GM12892 (cell line): ENCODE results near the gene CDH4.

Source experiments
- POLR2A ChIP-seq: IDR thresholded peaks from 2 replicates; pipeline ENCODE4 v1.6.1; 2011; ENCODE audit warnings: low read depth, low read length, control low read depth
- POLR2AphosphoS5 ChIP-seq: IDR thresholded peaks from 2 replicates; pipeline ENCODE4 v1.6.1; 2011; ENCODE audit warnings: low read depth, low read length, control low read depth

DNA sequence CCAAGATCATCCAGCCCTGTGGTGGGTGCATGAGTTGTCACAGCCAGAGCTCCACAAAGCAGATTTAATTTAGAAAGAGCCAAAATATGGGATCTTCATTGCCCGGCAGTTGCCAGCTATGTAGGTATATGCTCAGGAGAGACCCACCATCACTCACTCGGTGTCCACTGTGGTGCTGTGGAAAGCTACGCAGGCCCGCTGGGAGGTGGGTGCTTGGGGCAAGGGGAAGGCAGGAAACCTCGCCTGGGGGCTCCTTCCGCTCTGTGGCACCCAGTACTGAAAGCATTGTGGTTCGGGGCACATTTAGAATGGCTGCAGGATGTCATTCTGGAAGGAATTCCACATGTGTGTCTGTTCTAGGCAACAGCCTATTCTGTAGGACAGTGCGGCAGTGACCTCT, 553.7 kb downstream of the CDH4 start:
- TF ChIP-seq POLR2AphosphoS5, result no peak
- no peak for TF ChIP-seq POLR2A
